ENCODE measurements around the gene DEGS1.
A peak's percentile ranks its signal among the peaks of the same experiment; 100 is the strongest.

Gene DEGS1

DNA sequence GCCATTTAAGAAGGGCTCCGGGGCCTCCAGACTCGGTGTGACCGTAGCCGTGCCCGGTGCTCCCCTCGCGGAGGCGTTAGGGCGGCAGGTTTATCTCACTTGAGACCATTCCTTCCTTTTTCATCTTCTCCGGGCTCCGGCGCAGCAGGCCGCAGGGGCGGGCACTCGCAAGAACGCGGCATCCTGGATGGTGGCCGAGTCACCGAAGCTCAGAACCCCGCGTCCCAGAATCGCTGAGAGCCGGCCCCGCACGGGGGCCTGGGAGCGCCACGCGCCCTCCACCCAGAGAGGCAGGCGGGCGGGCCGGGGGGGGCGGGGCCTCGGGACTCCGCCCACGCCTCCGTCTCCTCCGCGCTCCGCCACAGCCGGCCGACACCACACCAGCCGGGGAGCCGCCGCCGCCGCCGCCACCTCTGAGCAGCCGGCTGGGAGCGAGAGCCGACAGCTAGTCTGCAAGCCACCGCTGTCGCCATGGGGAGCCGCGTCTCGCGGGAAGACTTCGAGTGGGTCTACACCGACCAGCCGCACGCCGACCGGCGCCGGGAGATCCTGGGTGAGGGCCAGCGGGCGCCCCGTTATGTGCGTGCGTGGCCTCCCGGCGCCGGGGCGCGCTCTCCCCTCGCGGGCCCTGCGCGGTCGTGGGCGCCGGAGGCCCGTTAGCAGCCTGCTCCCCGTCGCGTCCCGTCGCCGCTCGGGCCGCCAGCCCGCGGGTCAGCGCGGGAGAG is at the start of gene DEGS1:
TSS of gene DEGS1 (plus strand) at position 375 of the 725 bp plus-strand sequence. CDS start at position 472, 97 bp downstream.
- peak; percentile 94 for DNase-seq (ENCODE audit: low spot score)

DNA sequence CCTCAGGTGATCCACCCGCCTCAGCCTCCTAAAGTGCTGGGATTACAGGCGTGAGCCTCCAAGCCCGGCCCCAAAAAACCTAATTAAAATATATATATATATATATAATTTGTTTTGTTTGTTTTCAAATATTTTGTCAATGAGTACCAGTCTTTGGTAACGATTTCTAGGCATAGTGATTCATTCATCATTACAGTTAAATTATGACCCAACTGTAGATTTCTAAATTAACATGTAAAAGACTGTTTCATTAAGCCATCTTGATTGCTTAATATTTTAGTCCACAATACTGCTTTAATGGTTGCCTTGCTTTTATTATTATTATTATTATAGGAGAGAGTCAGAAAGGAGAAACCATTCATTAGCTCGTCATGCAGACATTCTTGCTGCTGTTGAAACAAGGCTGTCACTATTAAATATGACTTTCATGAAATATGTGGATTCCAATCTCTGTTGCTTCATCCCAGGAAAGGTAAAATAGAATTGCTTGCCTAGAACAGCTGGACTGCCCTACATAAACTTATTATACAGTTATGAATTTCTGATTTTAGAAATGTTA is 49.2 kb upstream of the DEGS1 start:
- DNase-seq (ENCODE audit: low spot score) = no peak

DNA sequence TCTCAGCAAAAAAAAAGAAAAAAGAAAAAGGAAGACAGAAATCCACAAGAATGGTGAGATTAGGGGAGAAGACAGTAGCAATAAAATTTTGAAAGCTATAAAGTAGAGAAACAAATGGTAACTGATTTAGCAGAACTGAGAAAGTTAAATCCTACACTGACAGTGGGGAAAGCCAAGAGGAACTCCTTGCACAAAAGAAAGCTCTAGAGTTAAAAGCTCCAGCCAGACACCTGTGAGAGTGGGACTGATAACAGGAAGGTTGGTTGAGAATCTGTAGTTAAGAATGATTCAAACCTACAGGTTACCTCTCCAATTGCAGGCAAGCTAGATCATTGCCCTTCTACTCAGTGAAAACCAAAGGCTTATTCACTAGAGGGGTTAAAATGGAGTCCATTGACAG is 45.5 kb upstream of the DEGS1 start:
- no peak for DNase-seq (ENCODE audit: low spot score)

DNA sequence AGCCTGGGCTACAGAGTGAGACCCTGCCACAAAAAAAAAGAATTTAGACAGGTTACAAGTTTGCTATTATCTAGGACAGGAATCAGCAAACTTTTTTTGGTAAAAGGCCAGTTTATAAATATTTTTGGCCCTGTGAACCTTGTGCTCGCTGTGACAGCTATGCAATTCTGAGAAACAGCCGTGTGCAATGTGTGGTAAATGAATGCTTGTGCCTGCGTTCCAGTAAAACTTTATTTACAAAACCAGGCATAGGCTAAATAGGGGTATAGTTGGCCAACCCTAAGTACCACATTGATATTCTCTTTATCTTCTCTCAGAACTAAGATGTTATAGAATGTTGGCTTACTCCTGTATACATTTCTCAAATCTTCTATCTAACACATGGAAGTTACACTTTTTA is 44.8 kb upstream of the DEGS1 start:
- DNase-seq (ENCODE audit: low spot score) = no peak

DNA sequence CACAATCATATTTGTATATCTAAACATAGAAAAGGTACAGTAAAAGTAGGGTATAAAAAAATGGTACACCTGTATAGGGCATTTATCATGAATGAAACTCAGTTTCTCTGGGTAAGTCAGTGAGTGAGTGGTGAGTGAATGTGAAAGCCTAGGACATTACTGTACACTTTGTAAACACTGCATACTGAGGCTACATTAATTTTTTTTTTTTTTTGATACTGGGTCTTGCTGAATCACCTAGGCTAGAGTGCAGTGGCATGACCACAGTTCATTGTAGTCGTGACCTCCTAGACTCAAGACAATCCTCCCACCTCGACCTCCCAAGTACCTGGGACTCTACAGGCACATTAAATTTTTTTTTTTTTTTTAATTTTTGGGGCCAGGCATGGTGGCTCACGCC is 41.3 kb upstream of the DEGS1 start:
- DNase-seq (ENCODE audit: low spot score) = no peak

DNA sequence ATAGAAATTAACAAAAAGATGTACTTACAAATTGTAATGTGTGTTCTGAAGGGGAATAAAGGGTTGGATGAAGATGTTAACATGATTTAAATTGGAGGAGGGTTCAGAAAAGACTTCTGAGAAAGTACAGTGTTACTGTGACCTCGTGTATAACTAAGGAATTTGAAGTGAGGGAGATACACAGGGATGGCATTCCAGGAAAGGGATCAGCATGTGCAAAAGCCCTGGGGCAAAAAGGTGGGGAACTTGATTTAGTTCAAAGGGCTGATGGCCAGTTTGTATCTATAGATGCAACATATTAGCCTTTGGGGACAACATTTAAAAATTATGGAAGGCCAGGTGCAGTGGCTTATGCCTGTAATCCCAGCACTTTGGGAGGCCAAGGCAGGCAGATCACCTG is 33.3 kb upstream of the DEGS1 start:
- no peak for DNase-seq (ENCODE audit: low spot score)

DNA sequence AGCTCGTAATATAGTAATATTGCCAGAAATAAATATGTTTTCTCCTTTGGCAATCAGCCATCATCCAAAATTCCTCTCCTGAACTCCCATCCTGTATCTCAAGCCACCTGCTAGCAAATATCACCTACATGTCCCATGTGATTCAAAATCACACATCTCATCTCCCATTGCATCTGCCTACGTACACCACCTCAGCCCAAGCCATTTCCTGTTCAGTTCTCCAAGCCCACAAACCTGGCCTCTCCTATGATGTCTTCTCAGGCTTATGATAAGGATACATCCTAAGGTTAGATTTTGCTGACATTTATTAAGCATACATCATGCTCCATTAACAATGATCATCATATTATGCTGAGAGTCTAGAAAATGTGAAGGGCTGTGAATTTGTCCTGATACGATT is 31.9 kb upstream of the DEGS1 start:
- no peak for DNase-seq (ENCODE audit: low spot score)

DNA sequence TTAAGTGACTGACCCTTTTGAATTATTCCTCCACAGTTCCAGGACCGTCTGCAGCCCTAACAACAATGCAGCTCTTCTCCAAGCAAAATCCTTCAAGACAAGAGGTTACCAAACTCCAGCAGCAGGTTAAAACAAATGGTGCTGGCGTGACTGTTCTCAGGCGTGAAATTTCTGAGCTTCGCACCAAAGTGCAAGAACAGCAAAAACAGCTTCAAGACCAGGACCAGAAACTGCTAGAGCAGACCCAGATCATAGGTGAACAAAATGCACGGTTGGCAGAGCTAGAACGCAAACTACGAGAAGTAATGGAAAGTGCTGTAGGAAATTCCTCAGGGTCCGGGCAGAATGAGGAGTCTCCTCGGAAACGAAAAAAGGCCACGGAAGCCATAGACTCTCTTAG is 25.7 kb upstream of the DEGS1 start:
- no peak for DNase-seq (ENCODE audit: low spot score)

DNA sequence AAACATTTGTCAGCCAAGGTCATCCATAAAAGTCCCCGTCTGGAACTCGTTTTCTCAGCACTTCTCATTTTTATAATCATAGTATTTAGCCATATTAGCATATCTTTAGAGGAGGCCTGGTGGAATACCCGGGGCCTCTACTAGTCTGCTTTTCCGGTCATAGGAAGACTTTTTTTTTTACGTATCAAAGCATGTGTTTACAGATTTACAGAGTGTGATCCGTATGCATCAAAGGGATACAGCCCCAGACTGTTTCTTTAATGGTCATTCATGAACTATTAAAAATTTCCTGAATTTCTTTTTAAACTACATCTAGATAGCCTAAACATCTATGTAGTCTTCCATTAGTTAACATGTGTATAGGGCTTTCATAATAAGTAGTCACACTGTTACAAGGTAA is 23.5 kb upstream of the DEGS1 start:
- no peak for DNase-seq (ENCODE audit: low spot score)

DNA sequence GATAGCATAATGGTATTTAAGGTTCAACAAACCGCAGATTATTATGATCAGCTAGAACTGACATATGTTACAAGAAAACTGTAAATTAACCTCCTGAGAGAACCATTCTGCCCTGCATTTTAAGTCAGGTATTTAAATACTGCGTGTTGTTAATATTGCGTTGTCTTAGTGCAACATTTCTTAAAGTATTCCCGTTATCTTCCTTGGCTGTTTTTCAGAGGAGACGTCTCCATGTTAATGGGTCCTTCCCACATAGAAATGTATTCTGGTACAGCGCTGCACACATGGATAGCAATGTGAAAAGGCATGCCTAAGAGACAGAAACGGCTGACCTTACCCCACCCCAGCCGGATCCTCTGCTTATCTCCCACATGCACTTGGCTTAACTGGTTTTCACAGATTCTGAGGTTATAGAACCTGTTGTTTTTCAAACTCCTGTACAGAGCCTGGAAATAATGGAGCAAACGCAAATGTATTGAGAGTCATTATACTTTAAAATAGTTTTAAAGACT is 22.8 kb upstream of the DEGS1 start:
- no peak for DNase-seq (ENCODE audit: low spot score)

DNA sequence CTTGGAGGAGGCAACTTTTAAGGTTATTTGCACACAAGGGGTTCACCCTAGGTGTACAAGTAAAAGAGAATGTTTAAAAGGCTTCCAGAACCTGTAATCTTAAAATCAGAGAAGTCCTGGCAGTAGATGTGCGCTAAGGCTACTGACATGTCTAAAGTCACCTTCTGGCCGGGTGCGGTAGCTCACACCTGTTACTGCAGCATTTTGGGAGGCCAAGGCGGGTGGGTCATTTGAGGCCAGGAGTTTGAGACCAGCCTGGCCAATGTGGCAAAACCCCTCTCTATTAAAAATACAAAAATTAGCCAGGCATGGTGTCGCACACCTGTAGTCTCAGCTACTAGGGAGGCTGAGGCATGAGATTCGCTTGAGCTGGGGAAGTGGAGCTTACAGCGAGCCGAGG is 20.3 kb upstream of the DEGS1 start:
- no peak for DNase-seq (ENCODE audit: low spot score)

DNA sequence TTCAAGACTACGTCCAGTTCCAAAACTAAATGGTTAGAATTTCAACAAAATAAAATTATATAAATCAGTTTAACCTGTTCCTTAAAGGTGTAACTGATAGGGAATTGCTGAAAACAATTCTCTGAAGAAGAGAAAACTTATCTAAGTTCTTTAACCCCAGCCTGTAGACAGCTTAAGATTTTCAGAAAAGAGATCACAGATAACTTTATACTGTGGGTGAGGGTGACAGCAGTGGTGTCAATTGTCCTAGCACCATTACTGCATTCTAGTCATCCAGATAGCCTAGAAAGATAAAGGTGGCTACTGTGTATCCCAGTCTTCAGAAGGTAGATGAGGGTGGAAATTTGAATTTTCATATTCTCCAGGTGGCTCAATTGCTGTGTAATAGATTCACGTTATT is 19.7 kb upstream of the DEGS1 start:
- DNase-seq (ENCODE audit: low spot score) = no peak

DNA sequence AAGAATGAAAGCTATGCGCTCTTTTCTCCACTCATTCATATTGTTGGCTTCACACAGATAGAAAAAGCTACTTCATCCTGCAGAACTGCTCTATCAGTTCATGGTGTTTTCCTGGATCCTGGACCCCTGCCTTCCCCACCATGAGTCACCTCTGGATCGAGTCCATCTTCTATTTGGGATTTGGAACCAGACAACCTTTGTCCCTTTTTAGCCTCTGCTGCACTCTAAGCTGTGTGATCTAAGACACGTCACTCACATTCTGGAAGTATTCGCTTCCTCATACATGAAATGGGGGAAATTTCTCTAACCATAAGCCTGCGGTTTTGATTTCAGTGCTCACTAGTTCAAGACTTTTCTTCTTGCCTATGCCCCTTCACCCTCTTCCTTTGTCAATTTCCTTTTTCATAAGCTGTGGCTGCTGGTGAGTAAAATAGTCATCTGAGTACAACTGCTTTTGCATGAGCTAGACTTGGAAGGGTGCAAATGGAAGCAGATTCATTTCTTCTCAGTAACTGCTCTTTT is 14.1 kb upstream of the DEGS1 start:
- peak; percentile 47 for DNase-seq (ENCODE audit: low spot score)

DNA sequence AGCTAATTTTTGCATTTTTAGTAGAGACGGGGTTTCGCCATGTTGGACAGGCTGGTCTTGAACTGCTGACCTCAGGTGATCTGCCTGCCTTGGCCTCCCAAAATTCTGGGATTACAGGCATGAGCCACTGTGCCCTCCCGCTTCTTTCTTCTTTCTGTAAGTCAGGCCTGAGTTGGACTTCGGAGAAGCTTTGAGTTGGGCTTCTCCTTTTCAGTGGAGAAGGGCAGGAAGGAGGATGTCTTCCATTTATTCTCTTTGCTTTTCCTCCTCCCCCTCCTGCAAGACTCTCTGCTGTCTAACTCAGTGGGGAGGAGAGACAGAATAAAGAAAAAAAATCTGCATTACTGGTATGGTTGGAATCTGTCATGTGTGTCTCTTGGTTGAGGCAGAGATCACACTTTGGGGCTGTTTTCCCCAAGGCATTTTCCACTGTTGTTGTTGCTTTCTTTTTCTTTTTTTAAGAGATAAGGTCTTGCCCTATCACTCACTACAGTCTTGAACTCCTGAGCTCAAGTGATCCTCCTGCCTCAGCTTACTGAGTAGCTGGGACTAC is 13.2 kb upstream of the DEGS1 start:
- DNase-seq (ENCODE audit: low spot score) = no peak

DNA sequence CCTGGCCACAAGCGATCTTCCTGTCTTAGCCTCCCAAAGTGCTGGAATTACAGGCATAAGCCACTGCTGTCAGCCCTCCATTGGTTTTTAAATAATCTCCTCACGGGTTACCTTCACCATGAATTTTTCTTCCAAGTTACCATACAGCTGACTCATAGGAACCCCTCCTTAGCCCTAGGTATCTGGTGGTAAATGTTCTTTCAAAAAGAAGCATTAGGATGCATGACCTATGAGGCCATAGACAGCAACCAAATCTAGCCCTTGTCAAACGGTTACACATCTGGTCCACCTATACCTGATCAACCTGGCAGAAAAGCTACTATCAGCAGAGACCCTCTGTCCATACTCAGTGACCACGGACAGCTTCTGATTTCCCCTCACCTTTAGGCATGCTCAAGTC is 12.7 kb upstream of the DEGS1 start:
- DNase-seq (ENCODE audit: low spot score) = no peak

DNA sequence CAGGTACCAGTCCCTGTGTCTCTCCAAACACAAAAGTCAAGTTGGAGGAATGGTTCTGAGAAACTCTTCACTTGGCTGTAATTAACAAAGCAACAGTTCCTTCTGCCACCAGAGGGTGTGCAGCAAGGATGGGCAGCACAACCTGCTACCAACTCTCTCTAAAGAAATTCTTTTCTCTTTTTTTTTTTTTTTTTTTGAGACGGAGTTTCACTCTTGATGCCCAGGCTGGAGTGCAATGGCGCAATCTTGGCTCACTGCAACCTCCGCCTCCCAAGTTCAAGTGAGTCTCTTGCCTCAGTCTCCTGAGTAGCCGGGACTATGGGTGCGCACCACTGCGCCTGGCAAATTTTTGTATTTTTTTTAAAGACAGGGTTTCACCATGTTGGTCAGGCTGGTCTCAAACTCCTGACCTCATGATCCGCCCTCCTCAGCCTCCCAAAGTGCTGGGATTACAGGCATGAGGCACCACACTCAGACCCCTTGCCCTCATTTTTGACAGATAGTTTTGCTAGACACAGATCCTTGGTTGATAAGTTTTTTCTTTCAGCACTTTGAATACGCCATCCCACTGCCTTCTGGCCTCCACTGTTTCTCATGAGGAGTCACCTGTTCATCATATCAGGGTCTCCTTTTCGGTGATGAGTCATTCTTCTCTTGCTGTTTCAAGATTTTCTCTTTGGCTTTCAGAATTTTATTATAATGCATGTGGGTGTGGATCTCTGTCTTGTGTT is 12.1 kb upstream of the DEGS1 start:
- peak; percentile 29 for DNase-seq (ENCODE audit: low spot score)

DNA sequence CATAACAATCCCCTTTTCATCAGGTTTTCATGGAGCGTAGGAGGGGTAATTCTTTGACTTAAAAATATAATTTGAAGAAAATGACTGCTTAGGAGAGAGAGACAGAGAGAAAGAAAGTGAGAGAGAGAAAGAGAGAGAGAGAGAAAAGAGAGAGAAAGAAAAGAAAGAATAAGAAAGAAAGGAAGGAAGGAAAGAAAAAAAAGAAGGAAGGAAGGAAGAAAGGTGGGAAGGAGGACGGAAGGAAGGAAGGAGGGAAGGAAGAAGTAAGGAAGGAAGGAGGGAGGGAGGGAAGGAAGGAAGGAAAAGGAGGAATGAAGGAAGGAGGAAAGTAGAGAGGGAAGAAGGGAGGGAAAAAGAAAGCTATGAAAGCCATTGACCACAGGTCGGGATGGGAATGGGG is 10.8 kb upstream of the DEGS1 start:
- DNase-seq (ENCODE audit: low spot score) = no peak

DNA sequence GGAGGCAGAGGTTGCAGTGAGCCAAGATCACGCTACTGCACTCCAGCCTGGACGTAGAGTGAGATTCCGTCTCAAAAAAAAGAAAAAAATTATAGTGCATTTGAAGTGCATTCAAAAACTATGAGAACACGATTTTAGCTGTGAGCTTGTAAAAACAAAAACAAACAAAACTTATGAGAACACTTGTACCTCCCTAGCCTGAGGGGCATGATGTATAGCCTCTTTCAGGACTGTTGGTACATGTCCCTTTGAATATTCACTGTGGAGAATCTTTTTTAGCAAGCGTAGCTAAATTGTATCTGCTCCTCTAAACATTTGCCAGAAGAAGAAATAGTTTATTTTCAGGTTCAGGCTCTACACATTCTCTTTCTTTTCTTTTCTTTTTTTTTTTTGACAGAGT is 9.5 kb upstream of the DEGS1 start:
- DNase-seq (ENCODE audit: low spot score) = no peak

DNA sequence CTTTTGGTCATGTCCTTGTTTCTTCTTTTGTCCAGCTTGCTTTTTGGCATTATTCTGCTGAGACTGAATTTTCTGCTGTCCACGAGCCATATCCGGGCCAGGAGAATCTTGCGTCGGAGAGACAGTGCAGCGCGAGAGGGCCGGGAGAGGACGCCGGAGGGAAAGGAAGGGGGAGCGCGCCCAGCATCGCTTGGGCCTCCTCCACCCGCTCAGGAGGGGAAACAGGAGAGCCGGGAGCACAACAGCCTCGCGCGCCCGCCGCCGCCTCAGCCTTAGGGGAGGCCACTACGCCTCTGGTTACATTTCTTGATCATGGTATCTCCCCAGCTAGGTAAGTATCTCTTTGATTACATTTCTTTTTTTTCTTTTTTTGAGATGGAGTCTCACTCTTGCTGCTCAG is 7.4 kb upstream of the DEGS1 start:
- peak; percentile 12 for DNase-seq (ENCODE audit: low spot score)

DNA sequence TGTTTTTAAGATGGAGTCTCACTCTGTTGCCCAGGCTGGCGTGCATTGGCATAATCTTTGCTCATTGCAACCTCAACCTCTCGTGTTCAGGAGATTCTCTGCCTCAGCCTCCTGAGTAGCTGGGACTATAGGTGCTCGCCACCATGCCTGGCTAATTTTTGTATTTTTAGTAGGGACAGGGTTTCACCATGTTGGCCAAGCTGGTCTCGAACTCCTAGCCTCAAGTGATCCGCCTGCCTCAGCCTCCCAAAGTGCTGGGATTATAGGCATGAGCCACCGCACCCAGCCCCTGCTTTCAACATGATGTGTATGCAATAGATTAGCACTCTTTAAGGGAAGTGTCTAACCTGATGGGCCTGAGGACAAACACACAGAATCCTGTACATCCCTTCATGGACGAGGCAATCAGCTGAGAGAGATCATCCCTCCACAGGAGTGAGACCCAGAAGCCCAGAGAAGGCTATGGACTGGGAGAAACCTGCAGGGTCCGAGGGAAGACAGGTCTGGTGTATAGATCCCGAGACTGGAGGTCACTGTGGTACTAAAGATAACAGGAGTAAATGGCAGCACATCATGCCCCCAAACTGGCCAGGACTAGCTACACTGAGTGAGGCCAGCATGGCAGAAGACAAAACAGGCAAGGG is 5.6 kb upstream of the DEGS1 start:
- no peak for DNase-seq (ENCODE audit: low spot score)

DNA sequence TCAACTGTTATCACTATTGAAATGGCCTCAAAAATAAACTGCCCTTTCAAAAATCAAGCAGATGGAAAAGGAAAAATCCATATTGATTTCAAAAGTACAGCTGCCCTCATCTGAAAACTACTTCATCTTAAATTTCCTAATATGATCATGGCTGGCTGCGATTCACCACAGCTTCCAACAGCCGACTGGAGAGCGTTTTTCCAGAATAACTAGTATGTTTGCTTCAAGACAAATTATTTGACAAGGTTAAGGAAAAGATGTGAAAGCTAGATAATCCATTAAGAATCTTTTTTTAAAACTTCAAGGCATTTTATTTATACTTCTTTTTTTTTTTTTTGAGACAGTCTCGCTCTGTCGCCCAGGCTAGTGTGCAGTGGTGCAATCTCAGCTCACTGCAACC is 4.1 kb upstream of the DEGS1 start:
- no peak for DNase-seq (ENCODE audit: low spot score)

DNA sequence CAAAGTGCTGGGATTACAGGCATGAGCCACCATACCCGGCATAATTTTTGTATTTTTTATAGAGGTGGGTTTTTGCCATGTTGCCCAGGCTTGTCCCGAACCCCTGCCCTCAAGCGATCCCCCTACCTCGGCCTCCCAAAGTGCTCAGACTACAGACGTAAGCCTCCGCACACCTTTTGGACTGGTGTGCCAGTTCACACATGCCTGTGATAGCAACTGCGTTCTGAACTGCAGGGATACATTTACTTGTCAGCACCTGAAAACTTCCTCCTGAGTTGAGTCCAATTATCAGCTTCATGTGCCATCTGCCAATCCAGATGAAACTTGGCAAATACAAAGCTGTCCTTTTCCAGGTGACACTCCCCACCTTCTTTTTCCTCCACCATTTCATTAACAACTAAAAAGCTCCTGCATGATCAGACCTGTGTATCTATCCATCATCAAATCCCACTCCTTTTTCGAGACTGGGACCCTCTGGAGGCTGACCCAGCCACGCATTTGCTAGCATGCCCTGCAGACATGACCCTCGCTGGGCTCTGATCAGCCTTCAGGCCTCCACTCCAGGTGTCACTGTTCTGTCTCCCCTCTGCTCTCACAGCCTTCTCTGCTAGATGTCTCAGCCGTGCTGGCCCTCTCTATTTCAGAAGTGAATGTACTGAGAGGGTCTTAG is 2.1 kb upstream of the DEGS1 start:
- DNase-seq (ENCODE audit: low spot score) = no peak

All from hepatic stellate cell (primary cell).